ENCODE measurements around the gene ALX3. TPM values are rescaled to one million over a fixed set of nuclear protein-coding genes. Genes with fewer than 3 reads are reported as not detected.

ALX3 gene
- total RNA-seq, 2 experiments from 2014 or later = not detected

- no peak overlapping the region for H3K27ac ChIP-seq (ENCODE audit: low read depth, low read length, poor library complexity, severe bottlenecking)
- no peaks in the 10 kb centered on the region for H3K9me3 ChIP-seq (ENCODE audit: low read length)
- DNase-seq (ENCODE audit: low spot score) = no peak
- H3K4me2 ChIP-seq (ENCODE audit: low read length) = no peak overlapping the region
- H3K4me3 ChIP-seq (ENCODE audit: low read depth, low read length, poor library complexity, severe bottlenecking) = no peak overlapping the region
- intact Hi-C loops (cut with micrococcal nuclease; ENCODE audit: unreplicated experiment) = no loop called here
- H2AFZ ChIP-seq (ENCODE audit: low read length) = no peak overlapping the region
- no TSS peak for BruUV-seq (replicated peaks)
- H3K4me1 ChIP-seq (ENCODE audit: insufficient read depth, low read length, poor library complexity, severe bottlenecking) = no peaks in the 10 kb centered on the region
- no peaks in the 10 kb centered on the region for H3K79me2 ChIP-seq (ENCODE audit: insufficient read depth, low read depth, low read length)
- no peak for TF ChIP-seq CTCF (conservative IDR thresholded peaks at IDR 0.05; ENCODE audit: low read length)
- TF ChIP-seq EZH2phosphoT487 (IDR thresholded peaks at IDR 0.05; ENCODE audit: borderline replicate concordance, low read depth, low read length) = no peak
- POLR2A ChIA-PET = interaction anchor here (0.6 kb wide), 1 partner anchor 47 kb away, joined by 3 read pairs; no protein-coding TSS in a partner anchor
- CTCF ChIA-PET (ENCODE audit: unreplicated experiment) = interaction anchor here (0.9 kb wide), 1 partner anchor 23 kb away, joined by 3 read pairs; no protein-coding TSS in a partner anchor
- no peaks in the 10 kb centered on the region for H4K20me1 ChIP-seq (ENCODE audit: insufficient read depth, low read length)
- peaks cover 45% of the 10 kb centered on the region for H3K36me3 ChIP-seq (ENCODE audit: insufficient read depth, low read length)
- no peaks in the 10 kb centered on the region for H3K9me2 ChIP-seq (ENCODE audit: insufficient read depth, low read length)
These were observed 11.9 kb downstream of the ALX3 start for GRCh38 chr1:110058591-110058990.

- H3K9me2 ChIP-seq (ENCODE audit: insufficient read depth, low read length) = no peaks in the 10 kb centered on the region
- H3K79me2 ChIP-seq (ENCODE audit: insufficient read depth, low read depth, low read length) = no peaks in the 10 kb centered on the region
- H3K27ac ChIP-seq (ENCODE audit: low read depth, low read length, poor library complexity, severe bottlenecking) = no peak overlapping the region
- H3K36me3 ChIP-seq (ENCODE audit: insufficient read depth, low read length) = peaks cover 51% of the 10 kb centered on the region
- no peaks in the 10 kb centered on the region for H3K4me1 ChIP-seq (ENCODE audit: insufficient read depth, low read length, poor library complexity, severe bottlenecking)
- H2AFZ ChIP-seq (ENCODE audit: low read length) = no peak overlapping the region
- intact Hi-C loops (cut with micrococcal nuclease; ENCODE audit: unreplicated experiment) = no loop called here
- no peaks in the 10 kb centered on the region for H3K9me3 ChIP-seq (ENCODE audit: low read length)
- ChIA-PET POLR2A (interaction anchor here (1.6 kb wide), 1 partner anchor 8 kb away, joined by 4 read pairs; no protein-coding TSS in a partner anchor), CTCF (ENCODE audit: unreplicated experiment) (no interaction called here)
- no peaks in the 10 kb centered on the region for H4K20me1 ChIP-seq (ENCODE audit: insufficient read depth, low read length)
- H3K4me2 ChIP-seq (ENCODE audit: low read length) = no peak overlapping the region
- BruUV-seq (replicated peaks) = no TSS peak
- TF ChIP-seq EZH2phosphoT487 (IDR thresholded peaks at IDR 0.05; ENCODE audit: borderline replicate concordance, low read depth, low read length) = no peak
- no peak for TF ChIP-seq CTCF (conservative IDR thresholded peaks at IDR 0.05; ENCODE audit: low read length)
- no peak overlapping the region for H3K4me3 ChIP-seq (ENCODE audit: low read depth, low read length, poor library complexity, severe bottlenecking)
- DNase-seq (ENCODE audit: low spot score) = no peak
These were observed 12.4 kb downstream of the ALX3 start for GRCh38 chr1:110057963-110058518.

DNA sequence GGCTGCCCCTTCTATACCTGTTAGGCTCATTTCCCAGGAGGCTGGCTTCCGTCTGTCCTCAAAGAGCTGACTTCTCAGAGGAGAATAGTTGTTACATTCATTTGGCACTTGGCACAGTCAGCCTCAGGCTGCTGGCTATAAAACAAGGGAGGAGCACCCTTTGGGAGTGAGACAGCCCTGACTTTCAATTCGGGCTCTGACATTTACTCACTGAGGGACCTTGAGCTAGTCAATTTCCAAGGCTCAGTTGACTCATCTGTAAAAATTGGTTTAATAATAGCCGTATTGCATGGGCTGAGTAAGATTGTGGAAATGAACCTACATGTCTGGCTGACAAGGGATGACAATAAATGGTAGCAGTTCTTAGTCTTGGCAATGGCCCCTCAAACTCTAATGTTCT lies 13.7 kb downstream of the ALX3 start:
- Histone ChIP-seq H4K20me1 (ENCODE audit: insufficient read depth, low read length) (no peaks in the 10 kb centered on the region), H3K4me2 (ENCODE audit: low read length) (no peak overlapping the region), H3K4me1 (ENCODE audit: insufficient read depth, low read length, poor library complexity, severe bottlenecking) (no peaks in the 10 kb centered on the region), H3K4me3 (ENCODE audit: low read depth, low read length, poor library complexity, severe bottlenecking) (no peak overlapping the region), H3K27ac (ENCODE audit: low read depth, low read length, poor library complexity, severe bottlenecking) (no peak overlapping the region), H3K9me3 (ENCODE audit: low read length) (no peaks in the 10 kb centered on the region), H2AFZ (ENCODE audit: low read length) (no peak overlapping the region), H3K36me3 (ENCODE audit: insufficient read depth, low read length) (peaks cover 64% of the 10 kb centered on the region), H3K9me2 (ENCODE audit: insufficient read depth, low read length) (no peaks in the 10 kb centered on the region), H3K79me2 (ENCODE audit: insufficient read depth, low read depth, low read length) (no peaks in the 10 kb centered on the region)
- DNase-seq (ENCODE audit: low spot score) = no peak
- ChIA-PET POLR2A (interaction anchor here (1.6 kb wide), 1 partner anchor 10 kb away, joined by 4 read pairs; no protein-coding TSS in a partner anchor), CTCF (ENCODE audit: unreplicated experiment) (no interaction called here)
- TF ChIP-seq EZH2phosphoT487 (IDR thresholded peaks at IDR 0.05; ENCODE audit: borderline replicate concordance, low read depth, low read length) (no peak), CTCF (conservative IDR thresholded peaks at IDR 0.05; ENCODE audit: low read length) (no peak)
- BruUV-seq (replicated peaks) = no TSS peak
- intact Hi-C loops (cut with micrococcal nuclease; ENCODE audit: unreplicated experiment) = no loop called here

Data from OCI-LY7 (cell line).